HG02610 (cell line): Measurements from ENCODE around the gene GP1BA.

Experiments
- ATAC-seq: cut with Tn5 transposase; IDR thresholded peaks from one replicate; pipeline ENCODE4 v1.9.1; 2021; ENCODE audit warnings: mild to moderate bottlenecking, moderate library complexity; ENCODE audit not compliant: unreplicated experiment

The GP1BA gene

GRCh38 chr17:4931963-4932362, at the start of gene GP1BA:
TSS of gene GP1BA (plus strand) at chr17:4932277. CDS start at chr17:4932605, 328 bp downstream.
- ATAC-seq, result no peak

GRCh38 chr17:4884489-4884888, 47.6 kb upstream of the GP1BA start:
- no peak for ATAC-seq

- ATAC-seq, result no peak
Observed at GRCh38 chr17:4886830-4887229, 45.2 kb upstream of the GP1BA start.

- ATAC-seq, result no peak
Observed at GRCh38 chr17:4887581-4887980, 44.5 kb upstream of the GP1BA start.

GRCh38 chr17:4891411-4892410, 40.4 kb upstream of the GP1BA start:
- ATAC-seq, result no peak

- ATAC-seq, result no peak
Observed at GRCh38 chr17:4892499-4893221, 39.4 kb upstream of the GP1BA start.

GRCh38 chr17:4893272-4893671, 38.8 kb upstream of the GP1BA start:
- ATAC-seq, result no peak

- ATAC-seq, result no peak
Observed at GRCh38 chr17:4893721-4894560, 38.1 kb upstream of the GP1BA start.

GRCh38 chr17:4895121-4895520, 37.0 kb upstream of the GP1BA start:
- ATAC-seq, result no peak

- ATAC-seq, result no peak
Observed at GRCh38 chr17:4895657-4896331, 36.3 kb upstream of the GP1BA start.

- ATAC-seq, result no peak
Observed at GRCh38 chr17:4896332-4897197, 35.5 kb upstream of the GP1BA start.

GRCh38 chr17:4897198-4897687, 34.8 kb upstream of the GP1BA start:
- no peak for ATAC-seq

- ATAC-seq, result no peak
Observed at GRCh38 chr17:4897785-4898184, 34.3 kb upstream of the GP1BA start.

GRCh38 chr17:4898351-4898750, 33.7 kb upstream of the GP1BA start:
- ATAC-seq, result no peak

- ATAC-seq, result no peak
Observed at GRCh38 chr17:4898927-4899326, 33.1 kb upstream of the GP1BA start.

- ATAC-seq, result no peak
Observed at GRCh38 chr17:4899341-4900230, 32.5 kb upstream of the GP1BA start, which contains the start of gene C17orf107. TSS of gene C17orf107 (plus strand) at chr17:4899536. CDS start at chr17:4899763, 227 bp downstream.

- ATAC-seq, result no peak
Observed at GRCh38 chr17:4900231-4901107, 31.6 kb upstream of the GP1BA start.
